ENCODE measurements around the gene LRPAP1. TPM values are rescaled to one million over a fixed set of nuclear protein-coding genes. Genes with fewer than 3 reads are reported as not detected.

The LRPAP1 gene
- total RNA-seq, 1 experiment from 2014 or later = 109 TPM

GRCh38 chr4:3525532-3526430 lies 6.4 kb downstream of the LRPAP1 start:
- intact Hi-C loops (cut with micrococcal nuclease) = no loop called here
- Histone ChIP-seq H3K9me2 (ENCODE audit: insufficient read depth) (no peaks in the 10 kb centered on the region), H3K79me2 (ENCODE audit: insufficient read depth, low read length) (peaks cover 78% of the 10 kb centered on the region), H3K4me2 (ENCODE audit: low read length) (no peak overlapping the region), H4K20me1 (ENCODE audit: insufficient read depth) (no peaks in the 10 kb centered on the region), H3K27me3 (ENCODE audit: insufficient read depth, low read length) (no peaks in the 10 kb centered on the region), H3K9ac (ENCODE audit: low read length) (no peak overlapping the region), H3K4me1 (ENCODE audit: control insufficient read depth in 1 of 2, insufficient read depth in 2 of 2, low read length in 2 of 2) (peaks cover 0 to 3% of the 10 kb centered on the region in 2 experiments; a peak in 2 of 4 replicates), H3K9me3 (ENCODE audit: control insufficient read depth in 1 of 2, insufficient read depth in 1 of 2, low read depth in 1 of 2, low read length in 2 of 2) (no peaks in the 10 kb centered on the region), H2AFZ (ENCODE audit: low read depth, low read length, poor library complexity, severe bottlenecking) (no peak overlapping the region), H3K36me3 (ENCODE audit: control insufficient read depth in 1 of 2, insufficient read depth in 2 of 2, low read length in 2 of 2) (peaks cover 24 to 31% of the 10 kb centered on the region in 2 experiments; a peak in 3 of 4 replicates), H3K4me3 (replicated peaks in 1 of 2; ENCODE audit: low read depth in 1 of 2, low read length in 2 of 2) (no peak overlapping the region), H3K27ac (ENCODE audit: low read depth, low read length) (no peak overlapping the region)
- ChIA-PET POLR2A (no interaction called here), CTCF (no interaction called here), RAD21 (ENCODE audit: low non-redundant PET in 1 of 2, low total read pairs in 2 of 2, uncharacterized antibody in 2 of 2, unreplicated experiment in 2 of 2) (no interaction called here)
- TF ChIP-seq EZH2 (IDR thresholded peaks at IDR 0.05) (no peak), POLR2A (IDR thresholded peaks at IDR 0.05; ENCODE audit: borderline replicate concordance, extremely low read depth, insufficient read depth, insufficient read length) (no peak), MAX (IDR thresholded peaks at IDR 0.05) (no peak), ATF3 (IDR thresholded peaks at IDR 0.05) (no peak), YY1 (IDR thresholded peaks at IDR 0.05; ENCODE audit: extremely low read depth, insufficient replicate concordance, low read depth, low read length) (no peak), RAD21 (IDR thresholded peaks at IDR 0.05; ENCODE audit: low read depth) (no peak), REST (IDR thresholded peaks at IDR 0.05; ENCODE audit: low read depth) (no peak), ZNF274 (IDR thresholded peaks at IDR 0.05; ENCODE audit: low read depth, low read length) (no peak), SRF (IDR thresholded peaks at IDR 0.05; ENCODE audit: low read depth) (no peak)
- DNase-seq (ENCODE audit: low read depth, low spot score) = no peak
- no TSS peak for BruUV-seq (replicated peaks)
- ATAC-seq = no peak

All from HCT116 (cell line).